Measurements from ENCODE around the gene UCP3. TPM values are rescaled to one million over a fixed set of nuclear protein-coding genes. Genes with fewer than 3 reads are reported as not detected.

UCP3 gene
- total RNA-seq, 1 donor from 2014 or later = not detected

GRCh38 chr11:74011360-74012073, 2.6 kb upstream of the UCP3 start:
- H3K36me3 ChIP-seq = peaks cover 5 to 9% of the 10 kb centered on the region in 2 donors
- DNase-seq (ENCODE audit: low spot score in 2 of 2) = no peak

GRCh38 chr11:74010306-74011300, 1.7 kb upstream of the UCP3 start:
- intact Hi-C loops (cut with DNase I) = no loop called here
- no peak overlapping the region for H3K27ac ChIP-seq
- no peak overlapping the region for H3K4me3 ChIP-seq
- DNase-seq (ENCODE audit: low spot score in 2 of 2) = no peak
- H3K36me3 ChIP-seq = peaks cover 5 to 6% of the 10 kb centered on the region in 2 donors
- no peaks in the 10 kb centered on the region for H3K4me1 ChIP-seq
- no peak for TF ChIP-seq CTCF (IDR thresholded peaks at IDR 0.05)
- no peaks in the 10 kb centered on the region for H3K27me3 ChIP-seq
- H3K9me3 ChIP-seq = no peaks in the 10 kb centered on the region

More at GRCh38 chr11:74011360-74012073, 2.6 kb upstream of the UCP3 start:
- no peaks in the 10 kb centered on the region for H3K9me3 ChIP-seq
- no peaks in the 10 kb centered on the region for H3K27me3 ChIP-seq
- H3K4me1 ChIP-seq = no peaks in the 10 kb centered on the region
- intact Hi-C loops (cut with DNase I) = no loop called here
- no peak overlapping the region for H3K4me3 ChIP-seq
- no peak for TF ChIP-seq CTCF (IDR thresholded peaks at IDR 0.05)
- no peak overlapping the region for H3K27ac ChIP-seq

GRCh38 chr11:74009675-74010305, 905 bp upstream of the UCP3 start:
- Histone ChIP-seq H3K27ac (no peak overlapping the region), H3K27me3 (no peaks in the 10 kb centered on the region), H3K4me3 (no peak overlapping the region), H3K4me1 (no peaks in the 10 kb centered on the region), H3K36me3 (peaks cover 5 to 6% of the 10 kb centered on the region in 2 donors), H3K9me3 (no peaks in the 10 kb centered on the region)
- no peak for TF ChIP-seq CTCF (IDR thresholded peaks at IDR 0.05)
- no peak for DNase-seq (ENCODE audit: low spot score in 2 of 2)
- intact Hi-C loops (cut with DNase I) = no loop called here

- DNase-seq (ENCODE audit: low spot score in 2 of 2) = no peak
- Histone ChIP-seq H3K27ac (no peak overlapping the region), H3K36me3 (peaks cover 5 to 7% of the 10 kb centered on the region in 2 donors), H3K4me3 (no peak overlapping the region), H3K4me1 (no peaks in the 10 kb centered on the region), H3K27me3 (no peaks in the 10 kb centered on the region), H3K9me3 (no peaks in the 10 kb centered on the region)
- no peak for TF ChIP-seq CTCF (IDR thresholded peaks at IDR 0.05)
- intact Hi-C loops (cut with DNase I) = no loop called here
These were observed 304 bp upstream of the UCP3 start for GRCh38 chr11:74009230-74009547.

GRCh38 chr11:74007691-74008372, 1.1 kb downstream of the UCP3 start:
- H3K27me3 ChIP-seq = no peaks in the 10 kb centered on the region
- H3K9me3 ChIP-seq = no peaks in the 10 kb centered on the region
- H3K4me1 ChIP-seq = no peaks in the 10 kb centered on the region
- intact Hi-C loops (cut with DNase I) = no loop called here
- no peak overlapping the region for H3K27ac ChIP-seq
- no peak overlapping the region for H3K4me3 ChIP-seq
- no peak for TF ChIP-seq CTCF (IDR thresholded peaks at IDR 0.05)
- peaks cover under 1 to 11% of the 10 kb centered on the region in 2 donors for H3K36me3 ChIP-seq
- peak in 1 of 2 donors; percentile 18 for DNase-seq (ENCODE audit: low spot score in 2 of 2)

Measured in ascending aorta (tissue), 2 donors.